Heart left ventricle (tissue), 16 donors: ENCODE data around the gene ZNF566. TPM values are rescaled to one million over a fixed set of nuclear protein-coding genes. Genes with fewer than 3 reads are reported as not detected.
A peak's percentile ranks its signal among the peaks of the same experiment; 100 is the strongest.

Experiments
- ATAC-seq, 4 donors: fragments of 200-7000 bp; cut with Tn5 transposase; one replicate each; pipeline ENCODE4 v1.9.1; 2020 to 2022; ENCODE audit warnings: moderate library complexity in 4 of 4, mild to moderate bottlenecking in 3 of 4, moderate number of reproducible peaks in 1 of 4
- DNase-seq, 5 donors: peaks; one replicate each; pipeline ENCODE4 v3.0.0-alpha.2; 2020
- H3K27ac ChIP-seq, 12 donors: fragments of 200-600 bp; sonication (generic) in 4 of 12; one replicate each; pipeline versions ENCODE4 v1.5.0 to v1.8.0; 2016 to 2022; ENCODE audit warnings: mild to moderate bottlenecking in 2 of 12
- H3K27me3 ChIP-seq, 9 donors: fragments of 200-600 bp; sonication (generic) in 2 of 9; one replicate each; pipeline versions ENCODE4 v1.5.1 to v1.8.0; 2016 to 2022; ENCODE audit warnings: mild to moderate bottlenecking in 3 of 9
- H3K36me3 ChIP-seq, 9 donors: fragments of 200-600 bp; sonication (generic) in 2 of 9; one replicate each; pipeline versions ENCODE4 v1.5.0 to v1.8.0; 2018 to 2022; ENCODE audit warnings: mild to moderate bottlenecking in 2 of 9
- H3K4me1 ChIP-seq, 12 donors: fragments of 200-600 bp; sonication (generic) in 4 of 12; one replicate each; pipeline versions ENCODE4 v1.5.0 to v1.8.0; 2016 to 2022; ENCODE audit warnings: mild to moderate bottlenecking in 3 of 12
- H3K4me3 ChIP-seq, 12 donors: fragments of 200-600 bp; sonication (generic) in 4 of 12; one replicate each; pipeline versions ENCODE4 v1.5.0 to v1.8.0; 2017 to 2022; ENCODE audit warnings: mild to moderate bottlenecking in 9 of 12, moderate library complexity in 4 of 12
- H3K9me3 ChIP-seq, 12 donors: fragments of 200-600 bp; sonication (generic) in 4 of 12; one replicate each; pipeline versions ENCODE4 v1.5.0 to v1.8.0; 2016 to 2022; ENCODE audit warnings: mild to moderate bottlenecking in 1 of 12
- CTCF ChIP-seq, 12 donors: fragments of 200-600 bp; sonication (generic) in 4 of 12; IDR thresholded peaks; one replicate each; pipeline versions ENCODE4 v1.5.0 to v1.8.0; 2018 to 2022; ENCODE audit warnings: antibody characterized with exemption in 12 of 12, mild to moderate bottlenecking in 5 of 12
- POLR2A ChIP-seq, 2 donors: fragments of 450-650 bp; IDR thresholded peaks; one replicate each; pipeline ENCODE4 v1.6.1; 2017; ENCODE audit warnings: antibody characterized with exemption in 2 of 2, mild to moderate bottlenecking in 2 of 2, moderate library complexity in 2 of 2
- WGBS, 4 donors: extraction: QIAGEN DNeasy Blood & Tissue Kit in 2 of 4; methylation state at CpG; one replicate each; pipeline versions ENCODE4 v1.1.5 to v1.1.7; 2013 to 2018; 5-methylcytosine and 5-hydroxymethylcytosine counted together
- intact Hi-C, 10 donors: fragments of 100-400 bp; cut with DNase I; formaldehyde crosslinking; loops; one replicate each; pipeline versions ENCODE4 v1.11.1 to v1.14.2; 2022
- polyA plus RNA-seq, 2 donors: library from polyadenylated mRNA; stranded (reverse); fragments of 200-250 nt; gene quantifications; one replicate each; pipeline ENCODE4 v1.2.3, GENCODE V29; 2013
- total RNA-seq, 9 donors: library from RNA; depleted of rRNA in 2 of 9; stranded (reverse); fragments of >200 nt in 2 of 9; fragmentation: NEBNext Ultra II Directional in 3 of 9; extraction: Animal tissue kit (Norgen Biotek cat#: 25700) in 3 of 9; gene quantifications; one replicate each; pipeline versions ENCODE4 v1.1.0 to v1.2.4, GENCODE V29; 2016 to 2023
- donor health status: ischemic (EF 13 %, LVEDD 7.1; RV severe dilation, severe dysfunction).
- donor health status: healthy with polysubstance abuse.
- donor health status: DM: no; HTN: yes; CAD: no.
- donor health status: DM: no; HTN: no; CAD: no.
- donor health status: ischemic (EF 25% LVEDD 6.9; RV normal size, moderate dysfunction).
- donor health status: ischemic (EF 25% LVEDD 5.7; RV mildly dilated, moderate dysfunction).
- donor health status: healthy.
- donor health status: DM: yes; HTN: yes; CAD: no.
- donor health status: ischemic (EF 35%, LVEDD 5.7; RV mildly dilated, moderate dysfunction).
- donor health status: nonischemic (EF 11% LVEDD 7.7; RV severe dilation, severe dysfunction).
- donor health status: DM: yes; HTN: yes; CAD: no.
- donor health status: PGD.
- donor health status: ischemic (EF 29% LVEDD 5.4; RV normal size, mild dysfunction).
- donor health status: nonischemic (EF 23%, LVEDD 6.1; RV moderate dilation, normal function).

ZNF566 gene
- total and polyA plus RNA-seq, 11 donors = 3.7 to 14.0 (median 8.1) TPM

DNA sequence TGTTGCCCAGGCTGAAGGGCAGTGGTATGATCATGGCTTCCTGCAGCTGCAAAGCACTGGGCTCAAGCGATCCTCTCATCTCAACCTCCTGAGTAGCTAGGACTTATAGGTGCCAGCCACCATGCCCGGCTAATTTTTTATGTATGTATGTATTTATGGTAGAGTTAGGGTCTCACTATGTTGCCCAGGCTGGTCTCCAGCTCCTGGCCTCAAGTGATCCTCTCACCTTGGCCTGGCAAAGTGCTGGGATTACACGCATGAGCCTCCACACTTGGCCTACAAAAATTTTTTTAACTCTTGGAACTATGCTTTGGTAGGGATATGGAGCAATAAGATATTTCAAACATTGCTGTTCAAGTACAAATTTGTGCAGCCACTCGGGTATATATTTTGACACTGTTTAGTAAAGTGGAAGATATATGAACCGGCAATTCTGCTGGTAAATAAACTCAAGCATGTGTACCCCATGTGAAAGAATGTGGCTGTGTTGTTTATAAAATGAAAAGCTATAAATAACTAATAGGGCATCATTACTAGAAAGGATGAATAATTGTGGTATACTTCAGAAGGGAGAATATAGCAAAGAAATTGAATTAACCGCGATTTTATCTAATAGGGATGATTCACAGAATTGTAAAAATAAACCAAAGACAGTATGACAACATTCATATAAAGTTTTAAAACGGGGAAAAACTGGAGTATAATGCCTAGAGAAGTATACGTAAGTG lies 1.1 kb downstream of the ZNF566 start:
- peak overlapping the region in 11 of 12 donors; percentile 62 to 94 (median 83) for H3K4me3 ChIP-seq
- DNase-seq = no peak
- H3K36me3 ChIP-seq = no peaks in the 10 kb centered on the region
- peak overlapping the region in 11 of 12 donors; percentile 92 to 99 (median 97) for H3K27ac ChIP-seq
- WGBS, 4 donors = 55 to 59% (median 57%) methylated on average over 9 of the region's 9 CpGs
- no peak for ATAC-seq
- H3K9me3 ChIP-seq = peaks cover 0 to 9% (median 0%) of the 10 kb centered on the region in 12 donors
- peaks cover 0 to 21% (median 10%) of the 10 kb centered on the region in 12 donors for H3K4me1 ChIP-seq
- H3K27me3 ChIP-seq = no peaks in the 10 kb centered on the region
- no peak for TF ChIP-seq POLR2A (IDR thresholded peaks at IDR 0.05)
- TF ChIP-seq CTCF (IDR thresholded peaks at IDR 0.05) = no peak
- intact Hi-C loops = loop anchor here in 7 of 10 donors (2.0 to 10.0 kb wide), 7 partner anchors 63 to 273 kb away; partner anchors contain the start of genes ZFP82 (in 4 of the 7), ZFP14 (in 3 of the 7), ZNF146 (in 2 of the 7) and ZNF565 (in 2 of the 7)

DNA sequence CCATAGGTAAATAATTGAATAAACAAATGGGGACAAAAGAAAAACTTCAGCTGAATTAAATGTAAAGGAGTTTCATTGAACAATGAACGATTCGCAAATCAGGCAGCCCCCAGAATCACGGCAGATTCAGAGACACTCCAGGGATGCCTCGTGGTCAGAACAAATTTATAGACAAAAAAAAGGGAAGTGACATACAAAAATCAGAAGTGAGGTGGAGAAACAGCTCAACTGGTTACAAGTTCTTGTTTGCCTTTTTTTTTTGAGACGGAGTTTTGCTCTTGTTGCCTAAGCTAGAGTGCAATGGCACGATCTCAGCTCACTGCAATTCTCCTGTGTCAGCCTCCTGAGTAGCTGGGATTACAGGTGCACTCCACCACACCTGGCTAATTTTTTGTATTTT lies 5.7 kb downstream of the ZNF566 start:
- H3K27ac ChIP-seq = no peak overlapping the region

GRCh38 chr19:36482876-36483275 lies 6.5 kb downstream of the ZNF566 start:
- TF ChIP-seq CTCF (IDR thresholded peaks at IDR 0.05) (no peak), POLR2A (IDR thresholded peaks at IDR 0.05) (no peak)
- Histone ChIP-seq H3K27ac (no peak overlapping the region), H3K27me3 (no peaks in the 10 kb centered on the region), H3K36me3 (no peaks in the 10 kb centered on the region), H3K9me3 (peaks cover 0 to 13% (median 0%) of the 10 kb centered on the region in 12 donors), H3K4me1 (peaks cover 0 to 8% (median under 1%) of the 10 kb centered on the region in 12 donors), H3K4me3 (no peak overlapping the region)
- 89 to 93% (median 92%) methylated on average over 2 of the region's 2 CpGs for WGBS, 4 donors
- intact Hi-C loops = loop anchor here in 4 of 10 donors (10.0 kb wide), 3 partner anchors 58 to 268 kb away; partner anchors contain the start of genes ZNF146 (in 2 of the 4), ZNF565 (in 2 of the 4) and ZFP14 (in 1 of the 4)
- ATAC-seq = no peak
- DNase-seq = no peak

More for the DNA sequence above, 5.7 kb downstream of the ZNF566 start:
- peaks cover 0 to 9% (median 0%) of the 10 kb centered on the region in 12 donors for H3K9me3 ChIP-seq
- no peak overlapping the region for H3K4me3 ChIP-seq
- H3K4me1 ChIP-seq = peaks cover 0 to 16% (median 8%) of the 10 kb centered on the region in 12 donors
- no peak for ATAC-seq
- intact Hi-C loops = loop anchor here in 4 of 10 donors (10.0 kb wide), 3 partner anchors 59 to 269 kb away; partner anchors contain the start of genes ZNF146 (in 2 of the 4), ZNF565 (in 2 of the 4) and ZFP14 (in 1 of the 4)
- H3K27me3 ChIP-seq = no peaks in the 10 kb centered on the region
- TF ChIP-seq POLR2A (IDR thresholded peaks at IDR 0.05) = no peak
- no peak for TF ChIP-seq CTCF (IDR thresholded peaks at IDR 0.05)
- WGBS, 4 donors = 91 to 98% (median 93%) methylated on average over 6 of the region's 6 CpGs
- H3K36me3 ChIP-seq = no peaks in the 10 kb centered on the region
- DNase-seq = no peak

DNA sequence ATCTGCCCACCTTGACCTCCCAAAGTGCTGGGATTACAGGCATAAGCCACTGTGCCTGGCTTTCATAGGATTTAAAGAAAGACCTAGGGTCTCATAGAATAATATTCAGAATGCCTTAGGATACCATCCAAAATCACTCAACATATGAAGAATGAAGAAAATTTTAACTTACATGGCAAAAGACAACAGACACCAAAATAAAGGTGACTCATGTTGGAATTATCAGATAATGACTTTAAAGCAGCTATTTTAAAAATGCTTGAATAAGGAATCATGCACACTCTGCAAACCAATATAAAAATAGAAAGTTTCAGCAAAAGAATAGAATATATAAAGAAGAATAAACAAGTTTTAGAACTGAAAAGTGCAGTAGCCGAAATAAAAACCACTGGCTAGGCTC lies 29.3 kb downstream of the ZNF566 start:
- peaks cover 0 to 47% (median 16%) of the 10 kb centered on the region in 12 donors for H3K9me3 ChIP-seq
- peaks cover 0 to 43% (median 12%) of the 10 kb centered on the region in 9 donors for H3K36me3 ChIP-seq
- no peak for DNase-seq
- intact Hi-C loops = no loop called here
- no peak overlapping the region for H3K4me3 ChIP-seq
- H3K4me1 ChIP-seq = no peaks in the 10 kb centered on the region
- 95 to 98% (median 96%) methylated on average over 1 of the region's 1 CpG for WGBS, 4 donors
- ATAC-seq = no peak
- no peak overlapping the region for H3K27ac ChIP-seq
- H3K27me3 ChIP-seq = no peaks in the 10 kb centered on the region
- no peak for TF ChIP-seq POLR2A (IDR thresholded peaks at IDR 0.05)
- no peak for TF ChIP-seq CTCF (IDR thresholded peaks at IDR 0.05)
